K562 (cell line): ENCODE measurements around the gene EXOC4. TPM values are rescaled to one million over a fixed set of nuclear protein-coding genes. Genes with fewer than 3 reads are reported as not detected.

Experiments used
- CHAMP1 ChIP-seq: fragments of 450-650 bp; IDR thresholded peaks from 2 replicates; pipeline ENCODE4 v1.6.1; 2016; ENCODE audit warnings: mild to moderate bottlenecking
- CREBBP ChIP-seq: IDR thresholded peaks from one replicate; pipeline ENCODE4 v1.6.1; 2012; ENCODE audit warnings: low read depth, mild to moderate bottlenecking, control low read depth, inconsistent platforms, low read length
- FOXA1 ChIP-seq: fragments of 450-650 bp; IDR thresholded peaks from 2 replicates; pipeline ENCODE4 v1.6.1; 2016; ENCODE audit warnings: mild to moderate bottlenecking, borderline replicate concordance
- HMG20A ChIP-seq: fragments of 450-650 bp; formaldehyde crosslinking; conservative IDR thresholded peaks from 2 replicates; pipeline ENCODE4 v1.4.0; 2020; ENCODE audit warnings: mild to moderate bottlenecking, mixed read lengths
- HNRNPH1 ChIP-seq: fragments of 200-400 bp; formaldehyde crosslinking; optimal IDR thresholded peaks from 2 replicates; pipeline ENCODE3; 2017; ENCODE audit warnings: low read depth, mild to moderate bottlenecking, low read length, moderate library complexity
- MEIS2 ChIP-seq: fragments of 450-650 bp; IDR thresholded peaks from 2 replicates; pipeline ENCODE4 v1.6.1; 2014; ENCODE audit warnings: mild to moderate bottlenecking; ENCODE audit not compliant: partially characterized antibody
- PHF21A ChIP-seq: fragments of 450-650 bp; IDR thresholded peaks from 2 replicates; pipeline ENCODE4 v1.6.1; 2017; ENCODE audit warnings: low read depth, borderline replicate concordance
- PKNOX1 ChIP-seq: fragments of 450-650 bp; IDR thresholded peaks from 2 replicates; pipeline ENCODE4 v1.6.1; 2016
- RCOR1 ChIP-seq, 2 experiments: IDR thresholded peaks; 2 replicates each; pipeline ENCODE4 v1.6.1; 2012; ENCODE audit warnings: low read depth in 2 of 2, low read length in 2 of 2, borderline replicate concordance in 1 of 2, improper control_type of control experiment in 1 of 2
- TGIF2 ChIP-seq: sonication (generic); formaldehyde crosslinking; IDR thresholded peaks from 2 replicates; pipeline ENCODE4 v1.8.1; 2022; ENCODE audit warnings: mild to moderate bottlenecking, missing genetic modification reagents, moderate library complexity
- ZKSCAN3 ChIP-seq: fragments of 250-450 bp; sonication (Bioruptor Pico); IDR thresholded peaks from 2 replicates; pipeline ENCODE4 v1.4.0; 2020
- ZNF280A ChIP-seq: fragments of 450-650 bp; IDR thresholded peaks from 2 replicates; pipeline ENCODE4 v1.6.1; 2018; ENCODE audit warnings: mild to moderate bottlenecking, low read depth; ENCODE audit not compliant: partially characterized antibody
- ZNF41 ChIP-seq: fragments of 250-450 bp; sonication (Bioruptor Pico); conservative IDR thresholded peaks from 2 replicates; pipeline ENCODE4 v1.4.0; 2020; ENCODE audit warnings: mild to moderate bottlenecking
- ZNF668 ChIP-seq: fragments of 250-450 bp; sonication (Bioruptor Pico); IDR thresholded peaks from 2 replicates; pipeline ENCODE4 v1.8.0; 2022; ENCODE audit warnings: mild to moderate bottlenecking, inconsistent platforms
- polyA plus RNA-seq, 8 experiments: library from polyadenylated mRNA; depleted of rRNA in 4 of 8; stranded (reverse) in 5 of 8; unstranded in 3 of 8; fragments of >200 nt; fragmentation: Nextera tagmentation in 2 of 8; fragmentation: Illumina TruSeq in 1 of 8; extraction: Ambion mirVana in 2 of 8; extraction: Trizol in 1 of 8; gene quantifications; 2 replicates each; pipeline versions ENCODE4 v1.2.1 to v1.2.3, GENCODE V29; 2011 to 2014; ENCODE audit warnings: inconsistent platforms in 1 of 8, missing spikeins in 1 of 8
- total RNA-seq, 7 experiments: library from RNA; depleted of rRNA in 6 of 7; stranded (reverse); fragments of >200 nt in 6 of 7; fragmentation: Illumina TruSeq in 2 of 7; extraction: Trizol in 2 of 7; gene quantifications; 2 replicates each; pipeline versions ENCODE4 v1.2.1 to v1.2.3, GENCODE V29; 2011 to 2021; ENCODE audit warnings: low replicate concordance in 1 of 7
- TF ChIP-seq, protein P1 (sequence below), 2 experiments: IDR thresholded peaks in 1 of 2; conservative IDR thresholded peaks in 1 of 2; 2 replicates each; pipeline ENCODE4 v1.6.1; 2016; ENCODE audit warnings: low read depth in 2 of 2, mild to moderate bottlenecking in 1 of 2, missing compliant biosample characterization in 1 of 2, missing genetic modification characterization in 1 of 2, moderate library complexity in 1 of 2
- TF ChIP-seq, protein P2 (sequence below): fragments of 450-650 bp; formaldehyde crosslinking; conservative IDR thresholded peaks from 2 replicates; pipeline ENCODE4 v1.4.0; 2022; ENCODE audit warnings: mild to moderate bottlenecking, missing genetic modification characterization
- TF ChIP-seq, protein P3 (sequence below): fragments of 250-450 bp; sonication (Bioruptor Pico); IDR thresholded peaks from 2 replicates; pipeline ENCODE4 v1.8.0; 2021; ENCODE audit warnings: mild to moderate bottlenecking, moderate library complexity

The EXOC4 gene
- total and polyA plus RNA-seq, 9 of the 15 experiments (the other 6 are each of a cell fraction or from before 2014, with no cell fraction given): 18.5 to 73.1 (median 46.6) TPM

GRCh38 chr7:133985300-133985699 lies 732.4 kb downstream of the EXOC4 start (continued):
- TF ChIP-seq ZNF668 (no peak), HMG20A (CRISPR knock-in tag) (no peak), TGIF2 (CRISPR knock-in tag) (no peak), ZKSCAN3 (CRISPR knock-in tag) (no peak), CREBBP (no peak), ZNF41 (CRISPR knock-in tag) (no peak), CHAMP1 (0 out of 2 replicates have a peak, but pooled peaks have one; percentile 34), MEIS2 (peak; percentile 70), HNRNPH1 (no peak), ZNF280A (no peak), PKNOX1 (peak; percentile 37; the same call in 1 of the 2 replicates), PHF21A (no peak), RCOR1 (IDR thresholded peaks at IDR 0.05; ENCODE audit: borderline replicate concordance in 1 of 2, low read depth in 2 of 2, low read length in 2 of 2) (peak in 1 of 2 experiments; percentile 30; a peak in 1 of 4 replicates), FOXA1 (no peak)
- TF ChIP-seq, protein P1, sequence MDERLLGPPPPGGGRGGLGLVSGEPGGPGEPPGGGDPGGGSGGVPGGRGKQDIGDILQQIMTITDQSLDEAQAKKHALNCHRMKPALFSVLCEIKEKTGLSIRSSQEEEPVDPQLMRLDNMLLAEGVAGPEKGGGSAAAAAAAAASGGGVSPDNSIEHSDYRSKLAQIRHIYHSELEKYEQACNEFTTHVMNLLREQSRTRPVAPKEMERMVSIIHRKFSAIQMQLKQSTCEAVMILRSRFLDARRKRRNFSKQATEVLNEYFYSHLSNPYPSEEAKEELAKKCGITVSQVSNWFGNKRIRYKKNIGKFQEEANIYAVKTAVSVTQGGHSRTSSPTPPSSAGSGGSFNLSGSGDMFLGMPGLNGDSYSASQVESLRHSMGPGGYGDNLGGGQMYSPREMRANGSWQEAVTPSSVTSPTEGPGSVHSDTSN (CRISPR knock-in tag; IDR thresholded peaks at IDR 0.05; ENCODE audit: low read depth): no peak
- TF ChIP-seq, protein P1 (tag; conservative IDR thresholded peaks at IDR 0.05; ENCODE audit: low read depth): no peak
- TF ChIP-seq, protein P2, sequence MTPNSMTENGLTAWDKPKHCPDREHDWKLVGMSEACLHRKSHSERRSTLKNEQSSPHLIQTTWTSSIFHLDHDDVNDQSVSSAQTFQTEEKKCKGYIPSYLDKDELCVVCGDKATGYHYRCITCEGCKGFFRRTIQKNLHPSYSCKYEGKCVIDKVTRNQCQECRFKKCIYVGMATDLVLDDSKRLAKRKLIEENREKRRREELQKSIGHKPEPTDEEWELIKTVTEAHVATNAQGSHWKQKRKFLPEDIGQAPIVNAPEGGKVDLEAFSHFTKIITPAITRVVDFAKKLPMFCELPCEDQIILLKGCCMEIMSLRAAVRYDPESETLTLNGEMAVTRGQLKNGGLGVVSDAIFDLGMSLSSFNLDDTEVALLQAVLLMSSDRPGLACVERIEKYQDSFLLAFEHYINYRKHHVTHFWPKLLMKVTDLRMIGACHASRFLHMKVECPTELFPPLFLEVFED (CRISPR knock-in tag): no peak
- TF ChIP-seq, protein P3, sequence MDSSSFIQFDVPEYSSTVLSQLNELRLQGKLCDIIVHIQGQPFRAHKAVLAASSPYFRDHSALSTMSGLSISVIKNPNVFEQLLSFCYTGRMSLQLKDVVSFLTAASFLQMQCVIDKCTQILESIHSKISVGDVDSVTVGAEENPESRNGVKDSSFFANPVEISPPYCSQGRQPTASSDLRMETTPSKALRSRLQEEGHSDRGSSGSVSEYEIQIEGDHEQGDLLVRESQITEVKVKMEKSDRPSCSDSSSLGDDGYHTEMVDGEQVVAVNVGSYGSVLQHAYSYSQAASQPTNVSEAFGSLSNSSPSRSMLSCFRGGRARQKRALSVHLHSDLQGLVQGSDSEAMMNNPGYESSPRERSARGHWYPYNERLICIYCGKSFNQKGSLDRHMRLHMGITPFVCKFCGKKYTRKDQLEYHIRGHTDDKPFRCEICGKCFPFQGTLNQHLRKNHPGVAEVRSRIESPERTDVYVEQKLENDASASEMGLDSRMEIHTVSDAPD: no peak
